Measurements from ENCODE around the gene USP47.

USP47 gene

GRCh38 chr11:11940551-11940950 lies 98.8 kb downstream of the USP47 start (continued):
- TF ChIP-seq BCL11A (tag by site-specific recombination; IDR thresholded peaks at IDR 0.05; ENCODE audit: low read depth) (no peak), ZNF398 (tag by site-specific recombination; IDR thresholded peaks at IDR 0.05) (no peak), SCRT1 (tag by site-specific recombination; IDR thresholded peaks at IDR 0.05; ENCODE audit: borderline replicate concordance) (no peak), ZNF114 (tag by site-specific recombination; IDR thresholded peaks at IDR 0.05) (no peak), ZBTB44 (tag by site-specific recombination; IDR thresholded peaks at IDR 0.05) (no peak), ZNF449 (tag by site-specific recombination; IDR thresholded peaks at IDR 0.05) (no peak), KLF8 (tag by site-specific recombination; IDR thresholded peaks at IDR 0.05) (no peak)

- POLR2A ChIA-PET, result no interaction called here
- peaks cover 3 to 75% of the 10 kb centered on the region in 2 experiments; a peak in 1 of 3 replicates for H3K36me3 ChIP-seq (ENCODE audit: control insufficient read depth in 2 of 2, insufficient read depth in 1 of 2, low read length in 2 of 2)
- CTCF ChIA-PET, result interaction anchor here (1.2 to 3.9 kb wide), 4 partner anchors 10 to 102 kb away, joined by 4 to 11 read pairs (median 6); no protein-coding TSS in a partner anchor
- TF ChIP-seq AEBP2 (tag by site-specific recombination; IDR thresholded peaks at IDR 0.05; ENCODE audit: borderline replicate concordance) (no peak), ZNF266 (tag by site-specific recombination; IDR thresholded peaks at IDR 0.05; ENCODE audit: low read depth) (no peak), CTCF (tag by site-specific recombination; IDR thresholded peaks at IDR 0.05) (no peak), KLF7 (tag by site-specific recombination; IDR thresholded peaks at IDR 0.05; ENCODE audit: borderline replicate concordance) (no peak), ZNF654 (tag by site-specific recombination; IDR thresholded peaks at IDR 0.05; ENCODE audit: low read depth) (no peak), KLF16 (tag by site-specific recombination; IDR thresholded peaks at IDR 0.05) (no peak), ZNF169 (tag by site-specific recombination; IDR thresholded peaks at IDR 0.05) (no peak), ZNF670 (tag by site-specific recombination; IDR thresholded peaks at IDR 0.05; ENCODE audit: low read depth) (no peak), ZBTB6 (tag by site-specific recombination; IDR thresholded peaks at IDR 0.05) (no peak), ZNF76 (tag by site-specific recombination; IDR thresholded peaks at IDR 0.05; ENCODE audit: borderline replicate concordance, low read depth) (no peak), KLF10 (tag by site-specific recombination; IDR thresholded peaks at IDR 0.05) (no peak), ZNF112 (tag by site-specific recombination; IDR thresholded peaks at IDR 0.05) (no peak)
- H3K4me3 ChIP-seq (ENCODE audit: low read depth, low read length), result no peak overlapping the region
- H3K4me1 ChIP-seq (ENCODE audit: control insufficient read depth, insufficient read depth, low read length), result no peaks in the 10 kb centered on the region
- H3K9me3 ChIP-seq (ENCODE audit: control insufficient read depth, insufficient read depth, low read depth, low read length), result no peaks in the 10 kb centered on the region
- no peak overlapping the region for H3K27ac ChIP-seq (ENCODE audit: extremely low read depth, low read depth, low read length)
These were observed 100.9 kb downstream of the USP47 start for GRCh38 chr11:11942668-11943067.

Data from HEK293 (cell line).